ENCODE measurements around the gene GNG7.

DNA sequence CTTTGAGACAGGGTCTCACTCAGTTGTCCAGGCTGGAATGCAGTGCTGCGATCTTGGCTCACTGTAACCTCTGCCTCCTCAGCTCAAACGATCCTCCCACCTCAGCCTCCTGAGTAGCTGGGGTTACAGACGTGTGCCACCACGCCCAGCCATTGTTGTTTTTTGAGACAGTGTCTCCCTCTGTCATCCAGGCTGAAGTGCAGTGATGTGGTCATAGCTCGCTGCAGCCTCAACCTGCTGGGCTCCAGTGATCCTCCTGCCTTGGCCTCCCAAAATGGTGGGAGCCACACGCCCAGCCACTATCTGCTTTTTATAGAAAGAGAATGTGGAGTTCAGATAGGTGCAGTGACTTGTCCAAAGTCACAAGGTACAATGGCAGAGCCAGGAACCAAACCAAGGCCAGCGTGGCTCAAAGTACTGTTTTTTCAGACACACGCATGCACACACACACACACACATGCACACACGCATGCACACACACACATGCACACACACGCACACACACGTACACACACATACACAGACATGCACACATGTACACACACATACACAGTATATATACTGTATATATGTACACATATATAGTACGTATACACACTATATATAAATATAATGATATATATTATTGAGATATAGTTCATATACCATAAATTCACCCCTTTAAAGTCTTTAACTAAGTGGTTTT lies 220.0 kb downstream of the GNG7 start:
- TF ChIP-seq, protein P1, sequence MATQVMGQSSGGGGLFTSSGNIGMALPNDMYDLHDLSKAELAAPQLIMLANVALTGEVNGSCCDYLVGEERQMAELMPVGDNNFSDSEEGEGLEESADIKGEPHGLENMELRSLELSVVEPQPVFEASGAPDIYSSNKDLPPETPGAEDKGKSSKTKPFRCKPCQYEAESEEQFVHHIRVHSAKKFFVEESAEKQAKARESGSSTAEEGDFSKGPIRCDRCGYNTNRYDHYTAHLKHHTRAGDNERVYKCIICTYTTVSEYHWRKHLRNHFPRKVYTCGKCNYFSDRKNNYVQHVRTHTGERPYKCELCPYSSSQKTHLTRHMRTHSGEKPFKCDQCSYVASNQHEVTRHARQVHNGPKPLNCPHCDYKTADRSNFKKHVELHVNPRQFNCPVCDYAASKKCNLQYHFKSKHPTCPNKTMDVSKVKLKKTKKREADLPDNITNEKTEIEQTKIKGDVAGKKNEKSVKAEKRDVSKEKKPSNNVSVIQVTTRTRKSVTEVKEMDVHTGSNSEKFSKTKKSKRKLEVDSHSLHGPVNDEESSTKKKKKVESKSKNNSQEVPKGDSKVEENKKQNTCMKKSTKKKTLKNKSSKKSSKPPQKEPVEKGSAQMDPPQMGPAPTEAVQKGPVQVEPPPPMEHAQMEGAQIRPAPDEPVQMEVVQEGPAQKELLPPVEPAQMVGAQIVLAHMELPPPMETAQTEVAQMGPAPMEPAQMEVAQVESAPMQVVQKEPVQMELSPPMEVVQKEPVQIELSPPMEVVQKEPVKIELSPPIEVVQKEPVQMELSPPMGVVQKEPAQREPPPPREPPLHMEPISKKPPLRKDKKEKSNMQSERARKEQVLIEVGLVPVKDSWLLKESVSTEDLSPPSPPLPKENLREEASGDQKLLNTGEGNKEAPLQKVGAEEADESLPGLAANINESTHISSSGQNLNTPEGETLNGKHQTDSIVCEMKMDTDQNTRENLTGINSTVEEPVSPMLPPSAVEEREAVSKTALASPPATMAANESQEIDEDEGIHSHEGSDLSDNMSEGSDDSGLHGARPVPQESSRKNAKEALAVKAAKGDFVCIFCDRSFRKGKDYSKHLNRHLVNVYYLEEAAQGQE (IDR thresholded peaks at IDR 0.05; ENCODE audit: low read depth, low read length) = no peak
- TF ChIP-seq POLR2A (IDR thresholded peaks at IDR 0.05; ENCODE audit: low read depth, low read length) = no peak
- TF ChIP-seq TAF1 (IDR thresholded peaks at IDR 0.05; ENCODE audit: borderline replicate concordance, low read depth, low read length) = no peak
- TF ChIP-seq EP300 (IDR thresholded peaks at IDR 0.05; ENCODE audit: borderline replicate concordance in 1 of 2, control insufficient read depth in 1 of 2, low read depth in 2 of 2, low read length in 2 of 2) = no peak
- no peak for TF ChIP-seq SRF (IDR thresholded peaks at IDR 0.05; ENCODE audit: low read depth in 2 of 2, low read length in 2 of 2)
- no peak for TF ChIP-seq MXI1 (IDR thresholded peaks at IDR 0.05; ENCODE audit: low read depth, low read length)
- no peak for TF ChIP-seq SP1 (IDR thresholded peaks at IDR 0.05; ENCODE audit: low read depth, low read length)
- no peak for TF ChIP-seq HDAC2 (IDR thresholded peaks at IDR 0.05)
- no peak for TF ChIP-seq SMC3 (IDR thresholded peaks at IDR 0.05; ENCODE audit: borderline replicate concordance, low read length)
- TF ChIP-seq, protein P2, sequence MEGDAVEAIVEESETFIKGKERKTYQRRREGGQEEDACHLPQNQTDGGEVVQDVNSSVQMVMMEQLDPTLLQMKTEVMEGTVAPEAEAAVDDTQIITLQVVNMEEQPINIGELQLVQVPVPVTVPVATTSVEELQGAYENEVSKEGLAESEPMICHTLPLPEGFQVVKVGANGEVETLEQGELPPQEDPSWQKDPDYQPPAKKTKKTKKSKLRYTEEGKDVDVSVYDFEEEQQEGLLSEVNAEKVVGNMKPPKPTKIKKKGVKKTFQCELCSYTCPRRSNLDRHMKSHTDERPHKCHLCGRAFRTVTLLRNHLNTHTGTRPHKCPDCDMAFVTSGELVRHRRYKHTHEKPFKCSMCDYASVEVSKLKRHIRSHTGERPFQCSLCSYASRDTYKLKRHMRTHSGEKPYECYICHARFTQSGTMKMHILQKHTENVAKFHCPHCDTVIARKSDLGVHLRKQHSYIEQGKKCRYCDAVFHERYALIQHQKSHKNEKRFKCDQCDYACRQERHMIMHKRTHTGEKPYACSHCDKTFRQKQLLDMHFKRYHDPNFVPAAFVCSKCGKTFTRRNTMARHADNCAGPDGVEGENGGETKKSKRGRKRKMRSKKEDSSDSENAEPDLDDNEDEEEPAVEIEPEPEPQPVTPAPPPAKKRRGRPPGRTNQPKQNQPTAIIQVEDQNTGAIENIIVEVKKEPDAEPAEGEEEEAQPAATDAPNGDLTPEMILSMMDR (IDR thresholded peaks at IDR 0.05 in 2 of 3, conservative IDR thresholded peaks at IDR 0.05 in 1 of 3; ENCODE audit: control insufficient read depth in 2 of 3, extremely low read depth in 1 of 3, insufficient read depth in 1 of 3, low read depth in 3 of 3, low read length in 3 of 3) = no peak
- TF ChIP-seq ZNF274 (IDR thresholded peaks at IDR 0.05; ENCODE audit: insufficient read depth, insufficient read length) = no peak
- no peak for TF ChIP-seq BMI1 (IDR thresholded peaks at IDR 0.05; ENCODE audit: borderline replicate concordance)
- TF ChIP-seq EZH2 (IDR thresholded peaks at IDR 0.05; ENCODE audit: borderline replicate concordance, control insufficient read depth, low read depth, low read length) = no peak

All from GM12878 (cell line).